Gastroesophageal sphincter (tissue), 4 donors: ENCODE results near the gene STRA8. TPM values are rescaled to one million over a fixed set of nuclear protein-coding genes. Genes with fewer than 3 reads are reported as not detected.

Experiments
- ATAC-seq: fragments of 150-250 bp; one replicate; pipeline ENCODE4 v1.9.1; 2016; ENCODE audit warnings: mild to moderate bottlenecking, moderate library complexity
- H3K27ac ChIP-seq, 4 donors: fragments of 200-600 bp; sonication (generic) in 3 of 4; 1 replicate in 3 of 4; 2 replicates in 1 of 4; pipeline ENCODE4 v1.5.1; 2016 to 2019
- H3K27me3 ChIP-seq: fragments of 200-600 bp; sonication (generic); one replicate; pipeline ENCODE4 v1.5.1; 2019
- H3K36me3 ChIP-seq, 2 donors: fragments of 200-600 bp; sonication (generic); one replicate each; pipeline ENCODE4 v1.5.1; 2019; ENCODE audit warnings: control low read depth in 1 of 2
- H3K4me1 ChIP-seq, 3 donors: fragments of 200-600 bp; sonication (generic); 1 replicate in 2 of 3; 2 replicates in 1 of 3; pipeline ENCODE4 v1.5.1; 2016 to 2019; ENCODE audit warnings: control low read depth in 2 of 3
- H3K4me3 ChIP-seq, 2 donors: fragments of 200-600 bp; sonication (generic); one replicate each; pipeline ENCODE4 v1.5.1; 2019; ENCODE audit warnings: mild to moderate bottlenecking in 1 of 2, moderate library complexity in 1 of 2
- H3K9me3 ChIP-seq, 3 donors: fragments of 200-600 bp; sonication (generic); one replicate each; pipeline ENCODE4 v1.5.1; 2017 to 2019; ENCODE audit warnings: control low read depth in 2 of 3
- EP300 ChIP-seq: sonication (generic); formaldehyde crosslinking; IDR thresholded peaks from one replicate; pipeline ENCODE4 v1.6.1; 2017; ENCODE audit warnings: antibody characterized with exemption, mild to moderate bottlenecking
- POLR2A ChIP-seq, 2 donors: fragments of 450-650 bp; IDR thresholded peaks; one replicate each; pipeline ENCODE4 v1.6.1; 2017; ENCODE audit warnings: antibody characterized with exemption in 2 of 2, mild to moderate bottlenecking in 2 of 2, moderate library complexity in 1 of 2
- POLR2AphosphoS5 ChIP-seq: sonication (generic); formaldehyde crosslinking; IDR thresholded peaks from one replicate; pipeline ENCODE4 v1.6.1; 2017; ENCODE audit warnings: antibody characterized with exemption
- WGBS, 2 donors: methylation state at CpG; one replicate each; pipeline ENCODE4 v1.1.5; 2018; ENCODE audit warnings: low coverage in 1 of 2; 5-methylcytosine and 5-hydroxymethylcytosine counted together
- total RNA-seq, 4 donors: library from RNA; depleted of rRNA; stranded (reverse); fragments of >200 nt; gene quantifications; one replicate each; pipeline ENCODE4 v1.1.0, GENCODE V29; 2016
- TF ChIP-seq, protein P1 (sequence below), 4 experiments: fragments of 200-600 bp in 2 of 4; fragments of 450-650 bp in 2 of 4; sonication (generic) in 1 of 4; IDR thresholded peaks; one replicate each; pipeline ENCODE4 v1.5.1; 2017 to 2019; ENCODE audit warnings: antibody characterized with exemption in 4 of 4, mild to moderate bottlenecking in 2 of 4, moderate library complexity in 2 of 4

STRA8 gene
- total RNA-seq, 4 donors from 2014 or later: not detected

DNA sequence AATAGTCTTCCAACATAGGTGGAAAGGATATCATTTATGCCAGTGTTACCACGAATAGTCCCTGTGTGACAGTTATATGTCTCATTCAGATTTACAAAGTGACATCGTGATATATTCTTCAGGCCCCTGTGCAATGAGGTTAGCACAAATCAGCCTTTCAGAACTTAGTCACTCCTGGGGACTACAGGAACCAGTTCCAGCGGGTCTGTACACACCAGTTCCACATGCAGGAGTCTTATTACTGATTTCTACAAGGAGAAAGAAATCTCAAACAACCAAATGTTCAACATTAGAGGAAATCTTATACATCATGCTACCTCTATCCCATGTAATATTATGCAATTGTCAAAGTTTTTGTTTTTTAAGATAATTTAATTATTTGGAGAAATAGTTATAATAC is 17.9 kb upstream of the STRA8 start:
- TF ChIP-seq, protein P1, sequence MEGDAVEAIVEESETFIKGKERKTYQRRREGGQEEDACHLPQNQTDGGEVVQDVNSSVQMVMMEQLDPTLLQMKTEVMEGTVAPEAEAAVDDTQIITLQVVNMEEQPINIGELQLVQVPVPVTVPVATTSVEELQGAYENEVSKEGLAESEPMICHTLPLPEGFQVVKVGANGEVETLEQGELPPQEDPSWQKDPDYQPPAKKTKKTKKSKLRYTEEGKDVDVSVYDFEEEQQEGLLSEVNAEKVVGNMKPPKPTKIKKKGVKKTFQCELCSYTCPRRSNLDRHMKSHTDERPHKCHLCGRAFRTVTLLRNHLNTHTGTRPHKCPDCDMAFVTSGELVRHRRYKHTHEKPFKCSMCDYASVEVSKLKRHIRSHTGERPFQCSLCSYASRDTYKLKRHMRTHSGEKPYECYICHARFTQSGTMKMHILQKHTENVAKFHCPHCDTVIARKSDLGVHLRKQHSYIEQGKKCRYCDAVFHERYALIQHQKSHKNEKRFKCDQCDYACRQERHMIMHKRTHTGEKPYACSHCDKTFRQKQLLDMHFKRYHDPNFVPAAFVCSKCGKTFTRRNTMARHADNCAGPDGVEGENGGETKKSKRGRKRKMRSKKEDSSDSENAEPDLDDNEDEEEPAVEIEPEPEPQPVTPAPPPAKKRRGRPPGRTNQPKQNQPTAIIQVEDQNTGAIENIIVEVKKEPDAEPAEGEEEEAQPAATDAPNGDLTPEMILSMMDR (IDR thresholded peaks at IDR 0.05): no peak
- H3K27ac ChIP-seq: no peak overlapping the region
- no peak for ATAC-seq
- no peak overlapping the region for H3K4me3 ChIP-seq
- WGBS, 2 donors: 61 to 70% methylated on average over 3 of the region's 3 CpGs
- no peaks in the 10 kb centered on the region for H3K9me3 ChIP-seq
- H3K36me3 ChIP-seq: no peaks in the 10 kb centered on the region
- peaks cover 0 to 2% (median 0%) of the 10 kb centered on the region in 3 donors for H3K4me1 ChIP-seq
- H3K27me3 ChIP-seq: peaks cover 4% of the 10 kb centered on the region

DNA sequence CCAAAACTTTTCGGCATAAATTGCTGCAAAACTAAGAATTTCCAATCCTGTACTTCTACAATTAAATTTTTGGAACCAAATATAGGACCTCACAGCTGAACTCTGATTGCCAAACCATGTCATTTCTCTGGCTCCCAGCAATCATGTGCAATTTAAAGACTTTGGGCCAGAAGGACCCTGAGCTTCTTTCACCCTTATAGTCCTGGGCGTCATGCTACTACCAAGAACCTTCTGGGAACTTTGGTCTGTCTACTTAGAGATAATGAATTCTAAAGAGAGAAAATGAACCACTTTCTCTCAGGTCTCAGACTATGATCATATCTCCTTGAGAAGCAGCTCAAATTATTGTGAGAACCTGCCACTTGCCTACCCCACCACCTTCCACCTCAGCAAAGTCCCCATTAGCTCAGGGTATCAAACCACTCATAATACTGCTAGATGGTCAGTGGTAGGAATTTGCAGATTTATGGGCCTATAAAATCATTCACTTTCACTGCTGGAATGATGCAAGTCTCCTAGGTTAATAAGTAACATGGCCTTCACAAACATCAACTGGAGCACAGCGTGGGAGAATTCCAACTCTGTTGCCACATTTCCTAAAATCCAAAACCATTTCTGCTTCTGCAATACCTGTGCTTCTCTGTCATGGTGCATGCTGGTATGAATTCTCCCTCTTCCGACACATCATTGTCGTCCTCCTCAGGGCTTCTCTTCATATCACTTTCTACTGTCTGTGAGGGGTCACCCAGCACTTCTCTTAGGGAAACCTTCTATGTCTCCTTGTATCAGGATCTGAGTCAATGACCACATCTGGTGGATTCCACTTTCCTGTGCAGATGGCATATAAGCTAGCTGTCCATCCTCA is 15.8 kb upstream of the STRA8 start:
- H3K36me3 ChIP-seq: no peaks in the 10 kb centered on the region
- TF ChIP-seq POLR2AphosphoS5 (no peak), POLR2A (IDR thresholded peaks at IDR 0.05) (no peak), EP300 (no peak)
- TF ChIP-seq, protein P1 (IDR thresholded peaks at IDR 0.05): no peak
- H3K4me3 ChIP-seq: no peak overlapping the region
- no peak overlapping the region for H3K27ac ChIP-seq
- peaks cover 4% of the 10 kb centered on the region for H3K27me3 ChIP-seq
- ATAC-seq: no peak
- no peaks in the 10 kb centered on the region for H3K9me3 ChIP-seq
- H3K4me1 ChIP-seq: no peaks in the 10 kb centered on the region
- WGBS, 2 donors: 92 to 97% methylated on average over 4 to 5 of the region's 5 CpGs

DNA sequence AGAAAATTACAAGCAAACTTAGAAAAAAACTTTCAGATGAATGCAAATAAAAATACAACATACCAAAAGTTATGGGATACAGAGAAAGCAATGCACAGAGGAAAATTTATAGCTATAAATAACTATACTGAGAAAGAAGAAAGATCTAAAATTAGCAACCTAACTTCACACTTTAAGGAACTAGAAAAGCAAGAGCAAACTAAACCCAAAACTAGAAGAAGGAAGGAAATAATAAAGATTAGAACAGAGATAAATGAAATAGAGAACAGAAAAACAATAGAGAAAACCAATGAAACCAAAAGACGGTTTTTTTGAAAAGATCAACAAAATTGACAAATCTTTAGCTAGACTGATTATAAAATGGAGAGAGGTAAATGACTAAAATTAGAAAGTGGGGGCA is 9.6 kb upstream of the STRA8 start:
- no peak for ATAC-seq
- 60 to 67% methylated on average over 1 of the region's 1 CpG for WGBS, 2 donors
- H3K9me3 ChIP-seq: no peaks in the 10 kb centered on the region
- TF ChIP-seq POLR2AphosphoS5: no peak
- TF ChIP-seq EP300: no peak
- TF ChIP-seq POLR2A (IDR thresholded peaks at IDR 0.05): no peak
- TF ChIP-seq, protein P1 (IDR thresholded peaks at IDR 0.05): no peak
- H3K27ac ChIP-seq: no peak overlapping the region
- H3K27me3 ChIP-seq: no peaks in the 10 kb centered on the region
- H3K4me3 ChIP-seq: no peak overlapping the region
- H3K36me3 ChIP-seq: no peaks in the 10 kb centered on the region
- H3K4me1 ChIP-seq: no peaks in the 10 kb centered on the region

DNA sequence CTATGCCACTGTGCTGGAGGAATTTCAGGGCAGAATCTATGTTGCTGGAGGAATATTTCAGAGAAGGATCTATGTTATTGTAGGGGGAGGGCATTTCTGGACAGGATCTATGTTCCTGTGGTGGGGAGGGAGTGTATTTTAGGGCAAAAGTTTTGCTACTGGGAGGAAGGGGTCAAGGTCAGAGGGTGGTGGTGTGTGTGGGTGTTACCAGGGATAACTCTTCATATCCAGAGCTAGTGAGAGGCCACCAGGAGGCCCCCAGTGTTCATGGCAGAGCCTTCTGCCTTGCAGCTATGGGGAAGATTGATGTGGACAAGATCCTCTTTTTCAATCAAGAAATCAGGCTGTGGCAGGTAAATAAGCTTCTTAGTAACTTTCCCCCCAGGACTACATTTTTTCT is 2.0 kb upstream of the STRA8 start:
- H3K4me1 ChIP-seq: no peaks in the 10 kb centered on the region
- no peaks in the 10 kb centered on the region for H3K27me3 ChIP-seq
- ATAC-seq: no peak
- H3K27ac ChIP-seq: no peak overlapping the region
- no peak for TF ChIP-seq POLR2AphosphoS5
- TF ChIP-seq POLR2A (IDR thresholded peaks at IDR 0.05): no peak
- no peak for TF ChIP-seq EP300
- TF ChIP-seq, protein P1 (IDR thresholded peaks at IDR 0.05): no peak
- H3K36me3 ChIP-seq: no peaks in the 10 kb centered on the region
- no peak overlapping the region for H3K4me3 ChIP-seq
- no peaks in the 10 kb centered on the region for H3K9me3 ChIP-seq

DNA sequence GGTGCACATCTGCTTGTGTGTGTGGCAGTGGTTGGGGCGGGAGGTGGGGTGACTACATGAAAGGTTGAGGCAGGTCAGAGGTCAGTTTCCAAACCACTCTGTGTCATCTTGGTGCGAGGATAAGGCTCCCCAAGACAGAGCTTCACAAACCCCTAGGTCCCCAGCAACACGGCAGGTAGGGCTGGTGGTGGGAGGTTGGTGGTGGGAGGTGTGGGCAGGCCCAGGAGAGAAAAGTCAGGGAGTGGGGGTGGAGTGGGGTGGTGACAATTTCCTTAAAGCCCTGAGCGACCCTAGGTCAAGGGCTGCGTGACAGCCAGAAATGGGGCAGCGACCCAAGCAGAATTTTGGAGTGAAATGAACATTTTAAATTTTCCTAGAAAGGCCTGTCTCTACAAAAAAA is 1.6 kb upstream of the STRA8 start:
- Histone ChIP-seq H3K4me1 (no peaks in the 10 kb centered on the region), H3K27ac (no peak overlapping the region), H3K27me3 (no peaks in the 10 kb centered on the region), H3K4me3 (no peak overlapping the region), H3K9me3 (no peaks in the 10 kb centered on the region), H3K36me3 (no peaks in the 10 kb centered on the region)
- 96 to 97% methylated on average over 4 to 5 of the region's 6 CpGs for WGBS, 2 donors
- ATAC-seq: no peak
- no peak for TF ChIP-seq POLR2AphosphoS5
- TF ChIP-seq, protein P1 (IDR thresholded peaks at IDR 0.05): no peak
- TF ChIP-seq POLR2A (IDR thresholded peaks at IDR 0.05): no peak
- no peak for TF ChIP-seq EP300
